Mucosa of descending colon (tissue), 3 donors: ENCODE results near the gene ANO3. TPM values are rescaled to one million over a fixed set of nuclear protein-coding genes. Genes with fewer than 3 reads are reported as not detected.
A peak's percentile ranks its signal among the peaks of the same experiment; 100 is the strongest.
"Not testable (repeated sequence)": the region's sequence is repeated elsewhere in the genome, so short reads cannot be mapped to it uniquely, and the experiment has no call there.

Experiments
- ATAC-seq: fragments of 200-7000 bp; cut with Tn5 transposase; one replicate; pipeline ENCODE4 v1.9.1; 2020; ENCODE audit warnings: mild to moderate bottlenecking, moderate library complexity
- DNase-seq, 3 donors: peaks; one replicate each; pipeline ENCODE4 v3.0.0-alpha.2; 2020
- H3K36me3 ChIP-seq: fragments of 200-600 bp; one replicate; pipeline ENCODE4 v1.8.0; 2021; ENCODE audit warnings: low read depth, mild to moderate bottlenecking
- H3K4me1 ChIP-seq: fragments of 200-600 bp; one replicate; pipeline ENCODE4 v1.8.0; 2021; ENCODE audit warnings: low read depth, mild to moderate bottlenecking
- H3K4me3 ChIP-seq: fragments of 200-600 bp; one replicate; pipeline ENCODE4 v1.8.0; 2021; ENCODE audit warnings: mild to moderate bottlenecking
- H3K9me3 ChIP-seq: fragments of 200-600 bp; one replicate; pipeline ENCODE4 v1.8.0; 2021; ENCODE audit warnings: mild to moderate bottlenecking
- CTCF ChIP-seq: fragments of 200-600 bp; IDR thresholded peaks from one replicate; pipeline ENCODE4 v1.8.0; 2022; ENCODE audit warnings: antibody characterized with exemption, mild to moderate bottlenecking
- intact Hi-C, 2 donors: fragments of 100-400 bp; cut with DNase I in 1 of 2; cut with micrococcal nuclease in 1 of 2; formaldehyde crosslinking; loops; one replicate each; pipeline versions ENCODE4 v1.11.0 to v1.11.1; 2022; cut with DNase I, micrococcal nuclease
- total RNA-seq, 3 donors: library from RNA; stranded (reverse); fragmentation: NEBNext Ultra II Directional in 2 of 3; extraction: Animal tissue kit (Norgen Biotek cat#: 25700) in 2 of 3; gene quantifications; one replicate each; pipeline versions ENCODE4 v1.2.1 to v1.2.4, GENCODE V29; 2021 to 2023
- donor health status: DM: no; HTN: no; CAD: no; lungs with moderate emphysema.
- donor health status: DM: no; HTN: no; CAD: no.
- donor health status: DM: no; HTN: yes; CAD: no.

Gene ANO3
- total RNA-seq, 3 donors from 2014 or later, result 0.31 to 1.3 (median 0.35) TPM

GRCh38 chr11:26626346-26626745 is 294.4 kb downstream of the ANO3 start:
- no peak for TF ChIP-seq CTCF
- H3K36me3 ChIP-seq, result no peaks in the 10 kb centered on the region
- intact Hi-C loops, result no loop called here
- ATAC-seq, result no peak
- no peaks in the 10 kb centered on the region for H3K9me3 ChIP-seq
- H3K4me1 ChIP-seq, result no peaks in the 10 kb centered on the region
- H3K4me3 ChIP-seq, result no peak overlapping the region
- no peak for DNase-seq

GRCh38 chr11:26632691-26633159 is 300.8 kb downstream of the ANO3 start:
- H3K4me3 ChIP-seq, result no peak overlapping the region
- no peak for TF ChIP-seq CTCF
- intact Hi-C loops, result no loop called here
- no peak for DNase-seq
- no peaks in the 10 kb centered on the region for H3K4me1 ChIP-seq
- H3K9me3 ChIP-seq, result no peaks in the 10 kb centered on the region
- no peaks in the 10 kb centered on the region for H3K36me3 ChIP-seq
- no peak for ATAC-seq

- DNase-seq, H3K4me1 ChIP-seq, ATAC-seq, H3K9me3 ChIP-seq, H3K36me3 ChIP-seq, H3K4me3 ChIP-seq: not testable (repeated sequence)
- intact Hi-C loops, result loop anchor here in 1 of 2 donors (10.0 kb wide), 1 partner anchor 349 kb away; no protein-coding TSS in a partner anchor
Observed at GRCh38 chr11:26643314-26643713, 311.4 kb downstream of the ANO3 start.

DNA sequence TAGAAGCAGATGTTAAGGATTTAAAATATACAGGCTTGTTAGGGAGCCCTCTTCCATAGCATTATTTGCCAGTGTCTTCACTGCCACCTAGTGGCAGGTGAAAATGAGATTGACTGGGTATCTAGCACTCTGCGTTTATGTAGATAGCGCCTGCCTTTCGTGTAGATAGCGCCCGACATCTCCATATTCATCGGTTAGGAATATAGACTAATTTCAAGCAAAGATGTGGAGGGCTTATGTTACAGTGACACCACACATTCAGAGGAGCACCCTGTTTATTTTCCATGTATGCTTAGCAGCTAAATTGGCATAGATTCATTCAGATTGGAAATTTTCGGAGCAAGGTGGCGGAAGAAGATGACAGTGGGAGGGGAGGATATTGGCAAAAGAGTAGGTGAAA is 318.0 kb downstream of the ANO3 start:
- peak; percentile 23 for TF ChIP-seq CTCF
- DNase-seq (peak in 2 of 3 donors; percentile 19 to 91), ATAC-seq (peak; percentile 85)
- H3K36me3 ChIP-seq, result no peaks in the 10 kb centered on the region
- no peaks in the 10 kb centered on the region for H3K4me1 ChIP-seq
- intact Hi-C loops, result loop anchor here in 1 of 2 donors (10.0 kb wide), 1 partner anchor 355 kb away; no protein-coding TSS in a partner anchor
- no peaks in the 10 kb centered on the region for H3K9me3 ChIP-seq
- no peak overlapping the region for H3K4me3 ChIP-seq

DNA sequence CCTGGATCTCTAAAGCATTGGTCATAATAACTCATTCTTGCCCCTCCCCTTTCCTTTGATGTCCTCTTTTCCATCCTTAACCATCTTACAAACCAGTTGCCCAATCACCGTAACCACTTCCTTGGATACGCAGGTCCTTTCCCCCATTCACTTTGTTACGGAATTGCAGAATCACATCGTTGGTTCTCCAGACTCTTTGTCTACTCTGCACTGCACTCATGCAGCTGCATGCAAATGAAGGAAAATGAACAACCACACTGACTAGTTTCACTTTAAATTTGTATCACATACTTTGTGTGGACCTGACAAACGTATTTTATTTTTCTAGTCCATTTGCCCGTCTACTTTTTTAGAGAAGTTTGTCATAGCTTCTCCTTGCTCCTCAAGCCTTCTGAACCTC is 320.0 kb downstream of the ANO3 start:
- no peaks in the 10 kb centered on the region for H3K36me3 ChIP-seq
- no peaks in the 10 kb centered on the region for H3K4me1 ChIP-seq
- no peaks in the 10 kb centered on the region for H3K9me3 ChIP-seq
- no peak overlapping the region for H3K4me3 ChIP-seq
- intact Hi-C loops, result no loop called here
- no peak for TF ChIP-seq CTCF
- DNase-seq, result no peak
- no peak for ATAC-seq

- DNase-seq (no peak), ATAC-seq (no peak)
- H3K4me3 ChIP-seq, result no peak overlapping the region
- H3K36me3 ChIP-seq, result no peaks in the 10 kb centered on the region
- intact Hi-C loops, result no loop called here
- no peaks in the 10 kb centered on the region for H3K4me1 ChIP-seq
- no peaks in the 10 kb centered on the region for H3K9me3 ChIP-seq
- TF ChIP-seq CTCF, result no peak
Observed at GRCh38 chr11:26655287-26655686, 323.4 kb downstream of the ANO3 start.
